Kidney (tissue), 22 donors: ENCODE data around the gene ZFX. TPM values are rescaled to one million over a fixed set of nuclear protein-coding genes. Genes with fewer than 3 reads are reported as not detected.
A peak's percentile ranks its signal among the peaks of the same experiment; 100 is the strongest.

ENCODE experiments used
- DNase-seq, 5 donors: peaks; one replicate each; pipeline ENCODE4 v3.0.0-alpha.2; 2013 to 2020
- FAIRE-seq: peaks from 2 replicates; lab custom pipeline; 2012; peaks lifted over from hg19 to GRCh38; lab: Jason Lieb, UNC
- H3K27ac ChIP-seq, 2 donors: one replicate each; pipeline ENCODE4 v1.7.0; 2013; ENCODE audit warnings: low read depth in 2 of 2, low read length in 2 of 2, inconsistent platforms in 1 of 2
- H3K27me3 ChIP-seq: one replicate; pipeline ENCODE4 v1.7.1; 2013; ENCODE audit warnings: low read length, inconsistent platforms; ENCODE audit not compliant: control insufficient read depth, insufficient read depth
- H3K36me3 ChIP-seq, 3 donors: one replicate each; pipeline versions ENCODE4 v1.7.0 to v1.7.1; 2013; ENCODE audit warnings: low read length in 3 of 3, control low read depth in 1 of 3, inconsistent platforms in 1 of 3; ENCODE audit not compliant: insufficient read depth in 3 of 3, control insufficient read depth in 2 of 3
- H3K4me1 ChIP-seq, 3 donors: one replicate each; pipeline versions ENCODE4 v1.7.0 to v1.7.1; 2013; ENCODE audit warnings: low read length in 3 of 3, inconsistent platforms in 1 of 3, low read depth in 1 of 3; ENCODE audit not compliant: control insufficient read depth in 2 of 3, insufficient read depth in 2 of 3
- H3K4me3 ChIP-seq, 3 donors: one replicate each; pipeline versions ENCODE4 v1.7.0 to v1.8.1; 2013; ENCODE audit warnings: low read length in 3 of 3, control low read depth in 1 of 3, inconsistent platforms in 1 of 3
- H3K9ac ChIP-seq, 3 donors: one replicate each; pipeline versions ENCODE4 v1.7.0 to v1.7.1; 2013; ENCODE audit warnings: low read length in 3 of 3, control low read depth in 1 of 3, inconsistent platforms in 1 of 3
- H3K9me3 ChIP-seq, 3 donors: one replicate each; pipeline versions ENCODE4 v1.7.0 to v1.7.1; 2013; ENCODE audit warnings: low read length in 3 of 3, control low read depth in 1 of 3, inconsistent platforms in 1 of 3; ENCODE audit not compliant: control insufficient read depth in 2 of 3, insufficient read depth in 1 of 3
- intact Hi-C: fragments of 100-400 bp; cut with DNase I; formaldehyde crosslinking; loops from one replicate; pipeline ENCODE4 v1.11.1; 2022
- long read RNA-seq, 10 donors: library from polyadenylated mRNA in 1 of 10; unstranded in 1 of 10; transcript quantifications; one replicate each; pipeline ENCODE4 v2.0.0 and lab custom pipeline, GENCODE V29; 2021 to 2026
- polyA plus RNA-seq: library from polyadenylated mRNA; stranded (reverse); fragments of 350-450 nt; fragmentation: Illumina TruSeq; extraction: RNeasy Lipid Tissue Mini Kit (QIAGEN cat#74804); gene quantifications from one replicate; pipeline ENCODE4 v1.2.3, GENCODE V29; 2014; ENCODE audit warnings: low read depth, low replicate concordance; ENCODE audit not compliant: insufficient read depth
- total RNA-seq: library from RNA; stranded (reverse); fragmentation: NEBNext Ultra II Directional; extraction: Animal tissue kit (Norgen Biotek cat#: 25700); gene quantifications from one replicate; pipeline ENCODE4 v1.2.1, GENCODE V29; 2021
- TF ChIP-seq, protein P1 (sequence below): IDR thresholded peaks from 3 replicates; pipeline ENCODE4 v1.5.1; 2012; ENCODE audit warnings: mild to moderate bottlenecking, moderate library complexity, borderline replicate concordance; ENCODE audit not compliant: insufficient read depth; ENCODE audit errors: extremely low read depth
- donor health status: control.
- donor health status: control.
- donor health status: control.
- donor health status: control.
- donor health status: control.
- donor health status: DM: yes; HTN: yes; CAD: no.
- donor health status: Normal renal cell carcinoma (clear cell type).

Gene ZFX
- total RNA-seq (58.3 TPM), polyA plus RNA-seq (5.0 TPM)
- long read RNA-seq, donor 1: 0 reads
- long read RNA-seq, donor 2: 0 reads
- long read RNA-seq, donor 3, partial matches to known transcripts: 0 of 1 reads
- long read RNA-seq, donor 3, other reads (novel, unspliced or antisense): 0 of 1 reads
- long read RNA-seq, donor 4: 0 reads
- long read RNA-seq, donor 5: 0 reads
- long read RNA-seq, donor 6: 0 reads
- long read RNA-seq, donor 7, full-length matches to known transcripts: 1 of 12 reads
- long read RNA-seq, donor 7, partial matches to known transcripts: 4 of 12 reads
- long read RNA-seq, donor 7, other reads (novel, unspliced or antisense): 7 of 12 reads
- long read RNA-seq, donor 8: 0 reads
- long read RNA-seq, donor 9, partial matches to known transcripts: 7 of 7 reads
- long read RNA-seq, donor 9, other reads (novel, unspliced or antisense): 0 of 7 reads
- long read RNA-seq, donor 10, partial matches to known transcripts: 0 of 2 reads
- long read RNA-seq, donor 10, other reads (novel, unspliced or antisense): 0 of 2 reads

GRCh38 chrX:24149351-24150050 is at the start of gene ZFX:
Gene ZFX (plus strand): TSS chrX:24149729. CDS start chrX:24172743, 23,014 bp downstream.
- no peaks in the 10 kb centered on the region for H3K36me3 ChIP-seq
- H3K9me3 ChIP-seq: no peaks in the 10 kb centered on the region
- H3K27me3 ChIP-seq: no peaks in the 10 kb centered on the region
- peak within 1 kb of the TSS; percentile 79 to 86 (median 83) for H3K4me3 ChIP-seq
- TF ChIP-seq, protein P1, sequence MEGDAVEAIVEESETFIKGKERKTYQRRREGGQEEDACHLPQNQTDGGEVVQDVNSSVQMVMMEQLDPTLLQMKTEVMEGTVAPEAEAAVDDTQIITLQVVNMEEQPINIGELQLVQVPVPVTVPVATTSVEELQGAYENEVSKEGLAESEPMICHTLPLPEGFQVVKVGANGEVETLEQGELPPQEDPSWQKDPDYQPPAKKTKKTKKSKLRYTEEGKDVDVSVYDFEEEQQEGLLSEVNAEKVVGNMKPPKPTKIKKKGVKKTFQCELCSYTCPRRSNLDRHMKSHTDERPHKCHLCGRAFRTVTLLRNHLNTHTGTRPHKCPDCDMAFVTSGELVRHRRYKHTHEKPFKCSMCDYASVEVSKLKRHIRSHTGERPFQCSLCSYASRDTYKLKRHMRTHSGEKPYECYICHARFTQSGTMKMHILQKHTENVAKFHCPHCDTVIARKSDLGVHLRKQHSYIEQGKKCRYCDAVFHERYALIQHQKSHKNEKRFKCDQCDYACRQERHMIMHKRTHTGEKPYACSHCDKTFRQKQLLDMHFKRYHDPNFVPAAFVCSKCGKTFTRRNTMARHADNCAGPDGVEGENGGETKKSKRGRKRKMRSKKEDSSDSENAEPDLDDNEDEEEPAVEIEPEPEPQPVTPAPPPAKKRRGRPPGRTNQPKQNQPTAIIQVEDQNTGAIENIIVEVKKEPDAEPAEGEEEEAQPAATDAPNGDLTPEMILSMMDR: no peak
- H3K4me1 ChIP-seq: peaks cover 3 to 10% (median 5%) of the 10 kb centered on the region in 3 donors
- FAIRE-seq: no peak
- peak within 1 kb of the TSS; percentile 80 to 92 (median 90) for H3K9ac ChIP-seq
- H3K27ac ChIP-seq: peak within 1 kb of the TSS; percentile 88 to 92
- intact Hi-C loops: no loop called here
- peak; percentile 44 to 95 (median 67) for DNase-seq

DNA sequence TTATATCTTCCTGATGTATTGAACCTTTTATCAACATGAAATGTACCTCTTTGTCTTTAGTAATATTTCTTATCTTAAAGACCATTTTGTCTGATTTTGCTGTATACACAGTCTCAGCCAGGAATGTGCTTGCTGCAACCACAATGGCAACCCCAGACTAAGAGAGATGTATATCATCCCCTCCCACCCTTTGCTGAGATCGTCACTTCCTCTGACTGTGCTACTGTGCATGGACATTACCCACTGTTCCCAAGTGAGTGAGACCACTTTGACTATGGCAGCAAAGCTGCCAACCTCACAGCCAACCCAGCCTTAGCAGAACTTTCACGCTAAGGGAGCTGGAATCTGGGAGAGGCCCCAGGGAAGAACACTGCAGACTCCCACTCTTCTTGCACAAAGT is 48.8 kb upstream of the ZFX start:
- FAIRE-seq (no peak), DNase-seq (peak in 2 of 5 donors; percentile 12 to 20)
- Histone ChIP-seq H3K27me3 (peaks cover 13% of the 10 kb centered on the region), H3K4me1 (no peaks in the 10 kb centered on the region), H3K36me3 (no peaks in the 10 kb centered on the region), H3K9me3 (no peaks in the 10 kb centered on the region), H3K4me3 (no peak overlapping the region), H3K27ac (no peak overlapping the region), H3K9ac (no peak overlapping the region)
- intact Hi-C loops: no loop called here
- TF ChIP-seq, protein P1: no peak

GRCh38 chrX:24110069-24110468 is 39.5 kb upstream of the ZFX start:
- Histone ChIP-seq H3K36me3 (no peaks in the 10 kb centered on the region), H3K9me3 (no peaks in the 10 kb centered on the region), H3K4me3 (no peak overlapping the region), H3K9ac (no peak overlapping the region), H3K4me1 (no peaks in the 10 kb centered on the region), H3K27me3 (no peaks in the 10 kb centered on the region), H3K27ac (no peak overlapping the region)
- FAIRE-seq (no peak), DNase-seq (peak in 4 of 5 donors; percentile 36 to 77 (median 51))
- intact Hi-C loops: no loop called here
- TF ChIP-seq, protein P1: no peak
